Neural cell (in vitro differentiated cells): ENCODE results near the gene LYZ. TPM values are rescaled to one million over a fixed set of nuclear protein-coding genes. Genes with fewer than 3 reads are reported as not detected.

Source experiments
- H2AFZ ChIP-seq: fragments of 200-600, 300-800 bp; sonication (generic), shearing (Covaris generic); 2 replicates; pipeline ENCODE4 v1.6.0; 2014; ENCODE audit warnings: low read depth, mild to moderate bottlenecking, antibody characterized with exemption, low read length, moderate library complexity
- H3F3A ChIP-seq: fragments of 200-600 bp; shearing (Covaris generic); 2 replicates; pipeline ENCODE4 v1.6.1; 2016; ENCODE audit warnings: mild to moderate bottlenecking, moderate library complexity, mixed read lengths, antibody characterized with exemption, low read length; ENCODE audit not compliant: insufficient read depth, poor library complexity, severe bottlenecking
- H3K27ac ChIP-seq: fragments of 200-600, 300-800 bp; sonication (generic), shearing (Covaris generic); 2 replicates; pipeline ENCODE4 v1.5.1; 2014; ENCODE audit warnings: mild to moderate bottlenecking, low read length, moderate library complexity
- H3K27me3 ChIP-seq: fragments of 300-800, 200-600 bp; sonication (generic), shearing (Covaris generic); 2 replicates; pipeline ENCODE4 v1.6.0; 2014; ENCODE audit warnings: mild to moderate bottlenecking, low read depth, low read length, moderate library complexity; ENCODE audit not compliant: insufficient read depth
- H3K36me3 ChIP-seq: fragments of 300-800, 200-600 bp; sonication (generic), shearing (Covaris generic); 2 replicates; pipeline ENCODE4 v1.5.1; 2014; ENCODE audit warnings: mild to moderate bottlenecking, antibody characterized with exemption, low read length, moderate library complexity; ENCODE audit not compliant: insufficient read depth
- H3K4me2 ChIP-seq: fragments of 300-800, 200-600 bp; sonication (generic), shearing (Covaris generic); 2 replicates; pipeline ENCODE4 v1.6.0; 2014; ENCODE audit warnings: mild to moderate bottlenecking, low read length
- H3K4me3 ChIP-seq: fragments of 300-800, 200-600 bp; sonication (generic), shearing (Covaris generic); 2 replicates; pipeline ENCODE4 v1.5.1; 2014; ENCODE audit warnings: mild to moderate bottlenecking, low read length, moderate library complexity
- H3K79me2 ChIP-seq: fragments of 200-600 bp; shearing (Covaris generic); replicated peaks from 2 replicates; pipeline ENCODE4 v1.6.0; 2014; ENCODE audit warnings: mild to moderate bottlenecking, low read length, moderate library complexity; ENCODE audit not compliant: insufficient read depth
- H3K9ac ChIP-seq: fragments of 300-800, 200-600 bp; sonication (generic), shearing (Covaris generic); 2 replicates; pipeline ENCODE4 v1.6.1; 2016; ENCODE audit warnings: mild to moderate bottlenecking, low read length, mixed read lengths
- H3K9me2 ChIP-seq: fragments of 200-600 bp; shearing (Covaris generic); 2 replicates; pipeline ENCODE4 v1.6.1; 2016; ENCODE audit warnings: mild to moderate bottlenecking, low read length, mixed read lengths; ENCODE audit not compliant: insufficient read depth
- H3K9me3 ChIP-seq: fragments of 200-600, 300-800 bp; sonication (generic), shearing (Covaris generic); 2 replicates; pipeline ENCODE4 v1.6.1; 2016; ENCODE audit warnings: mild to moderate bottlenecking, mixed run types, low read length, moderate library complexity, mixed read lengths
- H4K20me1 ChIP-seq: fragments of 200-600 bp; shearing (Covaris generic); 2 replicates; pipeline ENCODE4 v1.6.1; 2016; ENCODE audit warnings: mild to moderate bottlenecking, mixed run types; ENCODE audit not compliant: insufficient read depth
- EP300 ChIP-seq: fragments of 450-650 bp; conservative IDR thresholded peaks from 2 replicates; pipeline ENCODE4 v1.6.1; 2014; ENCODE audit warnings: antibody characterized with exemption, mild to moderate bottlenecking, moderate library complexity; ENCODE audit not compliant: poor library complexity, severe bottlenecking
- EZH2 ChIP-seq: fragments of 200-600, 300-800 bp; shearing (Covaris generic), sonication (generic); IDR thresholded peaks from 2 replicates; pipeline ENCODE4 v1.6.1; 2014; ENCODE audit warnings: antibody characterized with exemption, low read length, borderline replicate concordance, mild to moderate bottlenecking; ENCODE audit not compliant: insufficient read depth, poor library complexity, severe bottlenecking
- MXI1 ChIP-seq: fragments of 450-650 bp; conservative IDR thresholded peaks from 2 replicates; pipeline ENCODE4 v1.6.1; 2014; ENCODE audit warnings: antibody characterized with exemption, mild to moderate bottlenecking; ENCODE audit not compliant: poor library complexity, severe bottlenecking
- POLR2AphosphoS5 ChIP-seq: IDR thresholded peaks from 2 replicates; pipeline ENCODE4 v1.6.1; 2012
- RAD21 ChIP-seq: fragments of 450-650 bp; conservative IDR thresholded peaks from 2 replicates; pipeline ENCODE4 v1.6.1; 2014; ENCODE audit warnings: antibody characterized with exemption, mild to moderate bottlenecking, moderate library complexity
- SMC3 ChIP-seq: fragments of 450-650 bp; conservative IDR thresholded peaks from 2 replicates; pipeline ENCODE4 v1.6.1; 2014; ENCODE audit warnings: antibody characterized with exemption, mild to moderate bottlenecking, moderate library complexity; ENCODE audit not compliant: poor library complexity
- TAF1 ChIP-seq: IDR thresholded peaks from 2 replicates; pipeline ENCODE4 v1.6.1; 2012; ENCODE audit warnings: low read depth
- polyA plus RNA-seq: library from polyadenylated mRNA; depleted of rRNA; stranded (reverse); fragments of >200 nt; gene quantifications from 2 replicates; pipeline ENCODE4 v1.2.3, GENCODE V29; 2014
- TF ChIP-seq, protein P1 (sequence below): fragments of 450-650 bp; IDR thresholded peaks from 2 replicates; pipeline ENCODE4 v1.5.1; 2014; ENCODE audit warnings: antibody characterized with exemption, mild to moderate bottlenecking, moderate library complexity; ENCODE audit not compliant: poor library complexity, severe bottlenecking
- TF ChIP-seq, protein P2 (sequence below): IDR thresholded peaks from 2 replicates; pipeline ENCODE4 v1.6.1; 2012; ENCODE audit warnings: borderline replicate concordance

LYZ gene
- polyA plus RNA-seq, 1 donor from 2014 or later, result 0.20 TPM

DNA sequence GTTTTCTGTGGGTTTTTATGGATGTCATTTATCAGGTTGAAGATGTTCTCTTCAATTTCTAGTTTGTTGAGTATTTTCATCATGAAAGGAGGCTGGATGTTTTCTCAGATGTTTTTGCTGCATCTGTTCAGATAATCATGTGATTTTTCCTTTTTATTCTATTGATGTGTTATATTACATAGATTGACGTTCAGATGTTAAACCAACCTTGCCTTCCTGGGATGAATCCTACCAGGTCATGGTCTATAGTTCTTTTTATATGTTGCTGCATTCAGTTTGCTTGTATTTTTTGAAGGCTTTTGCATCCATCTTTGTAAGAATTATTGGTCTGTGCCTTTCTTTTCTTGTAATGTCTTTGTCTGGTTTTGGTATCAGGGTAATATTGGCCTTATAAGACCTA, 43.9 kb upstream of the LYZ start:
- no peak overlapping the region for H3K4me2 ChIP-seq
- no peaks in the 10 kb centered on the region for H3K9me2 ChIP-seq

DNA sequence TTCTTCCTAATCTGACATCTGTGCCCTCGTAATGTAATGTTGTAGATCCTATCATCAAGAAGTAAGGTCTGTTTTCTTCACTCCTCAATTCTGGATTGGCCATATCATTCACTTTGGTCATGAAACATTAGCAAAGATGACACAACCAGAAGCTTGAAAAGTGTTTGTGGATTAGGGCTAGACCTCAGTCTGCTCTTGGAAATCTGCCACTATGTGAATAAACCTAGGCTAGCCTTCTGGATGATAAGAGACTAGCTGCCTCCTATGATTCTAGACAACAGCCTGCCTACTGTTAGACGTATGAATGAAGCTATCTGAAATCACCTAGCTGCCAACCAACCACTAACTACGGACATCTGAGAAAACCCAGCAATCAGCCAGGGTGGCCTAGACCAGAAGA, 38.7 kb upstream of the LYZ start:
- Histone ChIP-seq H3K27me3 (no peaks in the 10 kb centered on the region), H3K9me3 (peaks cover under 1% of the 10 kb centered on the region)
- no peak for TF ChIP-seq RAD21
- TF ChIP-seq POLR2AphosphoS5, result no peak
- TF ChIP-seq, protein P1, sequence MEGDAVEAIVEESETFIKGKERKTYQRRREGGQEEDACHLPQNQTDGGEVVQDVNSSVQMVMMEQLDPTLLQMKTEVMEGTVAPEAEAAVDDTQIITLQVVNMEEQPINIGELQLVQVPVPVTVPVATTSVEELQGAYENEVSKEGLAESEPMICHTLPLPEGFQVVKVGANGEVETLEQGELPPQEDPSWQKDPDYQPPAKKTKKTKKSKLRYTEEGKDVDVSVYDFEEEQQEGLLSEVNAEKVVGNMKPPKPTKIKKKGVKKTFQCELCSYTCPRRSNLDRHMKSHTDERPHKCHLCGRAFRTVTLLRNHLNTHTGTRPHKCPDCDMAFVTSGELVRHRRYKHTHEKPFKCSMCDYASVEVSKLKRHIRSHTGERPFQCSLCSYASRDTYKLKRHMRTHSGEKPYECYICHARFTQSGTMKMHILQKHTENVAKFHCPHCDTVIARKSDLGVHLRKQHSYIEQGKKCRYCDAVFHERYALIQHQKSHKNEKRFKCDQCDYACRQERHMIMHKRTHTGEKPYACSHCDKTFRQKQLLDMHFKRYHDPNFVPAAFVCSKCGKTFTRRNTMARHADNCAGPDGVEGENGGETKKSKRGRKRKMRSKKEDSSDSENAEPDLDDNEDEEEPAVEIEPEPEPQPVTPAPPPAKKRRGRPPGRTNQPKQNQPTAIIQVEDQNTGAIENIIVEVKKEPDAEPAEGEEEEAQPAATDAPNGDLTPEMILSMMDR, result no peak
- TF ChIP-seq, protein P2, sequence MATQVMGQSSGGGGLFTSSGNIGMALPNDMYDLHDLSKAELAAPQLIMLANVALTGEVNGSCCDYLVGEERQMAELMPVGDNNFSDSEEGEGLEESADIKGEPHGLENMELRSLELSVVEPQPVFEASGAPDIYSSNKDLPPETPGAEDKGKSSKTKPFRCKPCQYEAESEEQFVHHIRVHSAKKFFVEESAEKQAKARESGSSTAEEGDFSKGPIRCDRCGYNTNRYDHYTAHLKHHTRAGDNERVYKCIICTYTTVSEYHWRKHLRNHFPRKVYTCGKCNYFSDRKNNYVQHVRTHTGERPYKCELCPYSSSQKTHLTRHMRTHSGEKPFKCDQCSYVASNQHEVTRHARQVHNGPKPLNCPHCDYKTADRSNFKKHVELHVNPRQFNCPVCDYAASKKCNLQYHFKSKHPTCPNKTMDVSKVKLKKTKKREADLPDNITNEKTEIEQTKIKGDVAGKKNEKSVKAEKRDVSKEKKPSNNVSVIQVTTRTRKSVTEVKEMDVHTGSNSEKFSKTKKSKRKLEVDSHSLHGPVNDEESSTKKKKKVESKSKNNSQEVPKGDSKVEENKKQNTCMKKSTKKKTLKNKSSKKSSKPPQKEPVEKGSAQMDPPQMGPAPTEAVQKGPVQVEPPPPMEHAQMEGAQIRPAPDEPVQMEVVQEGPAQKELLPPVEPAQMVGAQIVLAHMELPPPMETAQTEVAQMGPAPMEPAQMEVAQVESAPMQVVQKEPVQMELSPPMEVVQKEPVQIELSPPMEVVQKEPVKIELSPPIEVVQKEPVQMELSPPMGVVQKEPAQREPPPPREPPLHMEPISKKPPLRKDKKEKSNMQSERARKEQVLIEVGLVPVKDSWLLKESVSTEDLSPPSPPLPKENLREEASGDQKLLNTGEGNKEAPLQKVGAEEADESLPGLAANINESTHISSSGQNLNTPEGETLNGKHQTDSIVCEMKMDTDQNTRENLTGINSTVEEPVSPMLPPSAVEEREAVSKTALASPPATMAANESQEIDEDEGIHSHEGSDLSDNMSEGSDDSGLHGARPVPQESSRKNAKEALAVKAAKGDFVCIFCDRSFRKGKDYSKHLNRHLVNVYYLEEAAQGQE, result no peak
- no peak for TF ChIP-seq SMC3
- TF ChIP-seq EZH2, result no peak
- TF ChIP-seq MXI1, result no peak
- TF ChIP-seq EP300, result no peak
- no peak for TF ChIP-seq TAF1

More for the DNA sequence above, 43.9 kb upstream of the LYZ start:
- no peaks in the 10 kb centered on the region for H3K79me2 ChIP-seq
- H3K27me3 ChIP-seq, result no peaks in the 10 kb centered on the region
- H3K9me3 ChIP-seq, result peaks cover 8% of the 10 kb centered on the region
- H3K27ac ChIP-seq, result no peak overlapping the region
- no peaks in the 10 kb centered on the region for H4K20me1 ChIP-seq
- no peak overlapping the region for H3K4me3 ChIP-seq
- no peaks in the 10 kb centered on the region for H3K36me3 ChIP-seq
- no peak overlapping the region for H3K9ac ChIP-seq
- TF ChIP-seq TAF1 (no peak), EZH2 (no peak)
- TF ChIP-seq, protein P1, result no peak
- no peaks in the 10 kb centered on the region for H3F3A ChIP-seq
- no peak overlapping the region for H2AFZ ChIP-seq

More for the DNA sequence above, 38.7 kb upstream of the LYZ start:
- H3K36me3 ChIP-seq, result no peaks in the 10 kb centered on the region
- no peak overlapping the region for H3K27ac ChIP-seq
- no peak overlapping the region for H3K9ac ChIP-seq
- no peaks in the 10 kb centered on the region for H3F3A ChIP-seq
- H2AFZ ChIP-seq, result no peak overlapping the region
- H3K79me2 ChIP-seq, result no peaks in the 10 kb centered on the region
- no peak overlapping the region for H3K4me2 ChIP-seq
- H4K20me1 ChIP-seq, result no peaks in the 10 kb centered on the region
- H3K9me2 ChIP-seq, result no peaks in the 10 kb centered on the region
- no peak overlapping the region for H3K4me3 ChIP-seq
